NCI-H2196 treated with DMSO at 0.1 percent for 48 hours (cell line): ENCODE data around the gene ATP5PF.
"Not testable (repeated sequence)": the region's sequence is repeated elsewhere in the genome, so short reads cannot be mapped to it uniquely, and the experiment has no call there.

Experiments
- DNase-seq: peaks from one replicate; lab custom pipeline; 2025; ENCODE audit not compliant: unreplicated experiment; lab: John Stamatoyannopoulos, UW

Gene ATP5PF

GRCh38 chr21:25734904-25735645 lies at the start of gene ATP5PF, which contains the start of gene GABPA:
Gene ATP5PF, minus strand, starts transcription at chr21:25734904. Its CDS starts 5,110 bp downstream, at chr21:25729794.
Gene GABPA, plus strand, starts transcription at chr21:25734972. Its CDS starts 6,627 bp downstream, at chr21:25741599.
- peak; percentile 95 for DNase-seq

GRCh38 chr21:25778126-25778875 lies 43.6 kb upstream of the ATP5PF start:
- not testable (repeated sequence) for DNase-seq

GRCh38 chr21:25776440-25776839 lies 41.7 kb upstream of the ATP5PF start:
- no peak for DNase-seq

- no peak for DNase-seq
Observed at GRCh38 chr21:25772686-25773085, 38.0 kb upstream of the ATP5PF start.

GRCh38 chr21:25767921-25768320 lies 33.2 kb upstream of the ATP5PF start:
- DNase-seq, result no peak

- no peak for DNase-seq
Observed at GRCh38 chr21:25764065-25764464, 29.4 kb upstream of the ATP5PF start.

GRCh38 chr21:25760677-25761076 lies 26.0 kb upstream of the ATP5PF start:
- DNase-seq, result no peak

GRCh38 chr21:25760061-25760460 lies 25.4 kb upstream of the ATP5PF start:
- no peak for DNase-seq

GRCh38 chr21:25759573-25759972 lies 24.9 kb upstream of the ATP5PF start:
- no peak for DNase-seq

- no peak for DNase-seq
Observed at GRCh38 chr21:25757531-25757930, 22.8 kb upstream of the ATP5PF start.

GRCh38 chr21:25756190-25756932 lies 21.7 kb upstream of the ATP5PF start:
- DNase-seq, result no peak

- DNase-seq, result no peak
Observed at GRCh38 chr21:25752416-25752815, 17.7 kb upstream of the ATP5PF start.

GRCh38 chr21:25750085-25750484 lies 15.4 kb upstream of the ATP5PF start:
- DNase-seq, result no peak

- DNase-seq, result no peak
Observed at GRCh38 chr21:25744854-25745253, 10.2 kb upstream of the ATP5PF start.

GRCh38 chr21:25742900-25743299 lies 8.2 kb upstream of the ATP5PF start:
- no peak for DNase-seq

- no peak for DNase-seq
Observed at GRCh38 chr21:25737421-25737820, 2.7 kb upstream of the ATP5PF start.

GRCh38 chr21:25735646-25736597 lies 1.2 kb upstream of the ATP5PF start:
- peak; percentile 48 for DNase-seq

- DNase-seq, result no peak
Observed at GRCh38 chr21:25734654-25734903, 125 bp downstream of the ATP5PF start.

GRCh38 chr21:25733859-25734653 lies 648 bp downstream of the ATP5PF start:
- DNase-seq, result no peak
